WTC11 (cell line): ENCODE measurements around the gene UBALD1. TPM values are rescaled to one million over a fixed set of nuclear protein-coding genes. Genes with fewer than 3 reads are reported as not detected.

ENCODE experiments used
- ATAC-seq: fragments of 200-7000 bp; cut with Tn5 transposase; 2 replicates; pipeline ENCODE4 v1.10.0; 2021; ENCODE audit warnings: mild to moderate bottlenecking, moderate library complexity
- CTCF ChIA-PET: fragments of 300-600 bp; sonication (Branson Sonifier 250); formaldehyde crosslinking; loops from one replicate; lab custom pipeline; 2021; ENCODE audit warnings: antibody characterized with exemption; lab: Charles Lee
- POLR2A ChIA-PET: fragments of 350-600 bp; sonication (Branson Sonifier 250); formaldehyde crosslinking; loops from one replicate; lab custom pipeline; 2021; ENCODE audit warnings: antibody characterized with exemption; lab: Charles Lee
- DNase-seq: peaks from one replicate; pipeline ENCODE4 v3.0.0; 2021; ENCODE audit warnings: low spot score
- H3K27ac Mint-ChIP-seq: 2 replicates; pipeline ENCODE4 v1.8.0; 2021; ENCODE audit warnings: mixed read lengths
- H3K27me3 Mint-ChIP-seq: 2 replicates; pipeline ENCODE4 v1.8.0; 2021; ENCODE audit warnings: low read depth, mild to moderate bottlenecking, moderate library complexity, mixed read lengths
- H3K36me3 Mint-ChIP-seq: 2 replicates; pipeline ENCODE4 v1.8.0; 2021; ENCODE audit warnings: mixed read lengths
- H3K4me1 Mint-ChIP-seq: 2 replicates; pipeline ENCODE4 v1.8.0; 2022; ENCODE audit warnings: mixed read lengths
- H3K4me3 Mint-ChIP-seq: 2 replicates; pipeline ENCODE4 v1.8.0; 2021; ENCODE audit warnings: mild to moderate bottlenecking, moderate library complexity, mixed read lengths
- H3K9me3 Mint-ChIP-seq: 2 replicates; pipeline ENCODE4 v1.8.0; 2021; ENCODE audit warnings: mixed read lengths
- AR ChIP-seq: fragments of 250-450 bp; sonication (Bioruptor Pico); IDR thresholded peaks from 2 replicates; pipeline ENCODE4 v1.9.0; 2021; ENCODE audit warnings: mild to moderate bottlenecking
- ARID4B ChIP-seq: sonication (generic); formaldehyde crosslinking; IDR thresholded peaks from 2 replicates; pipeline ENCODE4 v1.8.0; 2023; ENCODE audit warnings: missing genetic modification reagents, mild to moderate bottlenecking, borderline replicate concordance
- ATF1 ChIP-seq: sonication (generic); formaldehyde crosslinking; IDR thresholded peaks from 2 replicates; pipeline ENCODE4 v1.8.1; 2023; ENCODE audit warnings: mild to moderate bottlenecking, moderate library complexity, missing genetic modification reagents
- CDX4 ChIP-seq: fragments of 250-450 bp; sonication (Bioruptor Pico); IDR thresholded peaks from 2 replicates; pipeline ENCODE4 v1.9.0; 2021; ENCODE audit warnings: moderate library complexity, mild to moderate bottlenecking, inconsistent platforms, borderline replicate concordance
- CREB1 ChIP-seq: sonication (generic); formaldehyde crosslinking; IDR thresholded peaks from 2 replicates; pipeline ENCODE4 v1.8.0; 2023; ENCODE audit warnings: mild to moderate bottlenecking, missing genetic modification reagents
- CREM ChIP-seq: sonication (generic); formaldehyde crosslinking; IDR thresholded peaks from 2 replicates; pipeline ENCODE4 v1.8.1; 2022; ENCODE audit warnings: mild to moderate bottlenecking, missing genetic modification reagents, moderate library complexity
- CTCF ChIP-seq: fragments of 200-600 bp; IDR thresholded peaks from 2 replicates; pipeline ENCODE4 v1.8.0; 2022; ENCODE audit warnings: antibody characterized with exemption
- EMX1 ChIP-seq: fragments of 250-450 bp; sonication (Bioruptor Pico); IDR thresholded peaks from 2 replicates; pipeline ENCODE4 v1.8.0; 2021; ENCODE audit warnings: mild to moderate bottlenecking
- FOXP1 ChIP-seq: sonication (generic); formaldehyde crosslinking; IDR thresholded peaks from 2 replicates; pipeline ENCODE4 v1.8.0; 2022; ENCODE audit warnings: missing genetic modification reagents, mild to moderate bottlenecking, moderate library complexity, borderline replicate concordance
- KAT7 ChIP-seq: sonication (generic); formaldehyde crosslinking; IDR thresholded peaks from 2 replicates; pipeline ENCODE4 v1.8.1; 2023; ENCODE audit warnings: missing genetic modification reagents, mild to moderate bottlenecking, borderline replicate concordance
- MLX ChIP-seq: sonication (generic); formaldehyde crosslinking; IDR thresholded peaks from 2 replicates; pipeline ENCODE4 v1.8.1; 2023; ENCODE audit warnings: mild to moderate bottlenecking, missing genetic modification reagents, moderate library complexity
- NR3C1 ChIP-seq: sonication (generic); formaldehyde crosslinking; conservative IDR thresholded peaks from 2 replicates; pipeline ENCODE4 v1.8.1; 2023; ENCODE audit warnings: low read depth, mild to moderate bottlenecking, missing genetic modification reagents
- SP1 ChIP-seq: sonication (generic); formaldehyde crosslinking; conservative IDR thresholded peaks from 2 replicates; pipeline ENCODE4 v1.8.1; 2022; ENCODE audit warnings: missing genetic modification reagents
- TEAD4 ChIP-seq: sonication (generic); formaldehyde crosslinking; IDR thresholded peaks from 2 replicates; pipeline ENCODE4 v1.8.0; 2022; ENCODE audit warnings: mild to moderate bottlenecking, missing genetic modification reagents
- TP53 ChIP-seq: sonication (generic); formaldehyde crosslinking; IDR thresholded peaks from 2 replicates; pipeline ENCODE4 v1.8.1; 2023; ENCODE audit warnings: mild to moderate bottlenecking, missing genetic modification reagents
- ZBTB43 ChIP-seq: sonication (generic); formaldehyde crosslinking; IDR thresholded peaks from 2 replicates; pipeline ENCODE4 v1.8.1; 2023; ENCODE audit warnings: mild to moderate bottlenecking, missing genetic modification reagents
- ZNF219 ChIP-seq: sonication (generic); formaldehyde crosslinking; IDR thresholded peaks from 2 replicates; pipeline ENCODE4 v1.8.0; 2023; ENCODE audit warnings: missing genetic modification reagents, mild to moderate bottlenecking, borderline replicate concordance
- ZNF317 ChIP-seq: sonication (generic); formaldehyde crosslinking; IDR thresholded peaks from 2 replicates; pipeline ENCODE4 v1.8.1; 2023; ENCODE audit warnings: low read depth, mild to moderate bottlenecking, moderate library complexity, missing genetic modification reagents, borderline replicate concordance
- total RNA-seq: library from RNA; stranded (reverse); gene quantifications from 3 replicates; pipeline ENCODE4 v1.2.3, GENCODE V29; 2021

UBALD1 gene
- total RNA-seq, 1 experiment from 2014 or later = 56.8 TPM

- TF ChIP-seq ARID4B (CRISPR knock-in tag) (no peak; the same call in 1 of the 2 replicates), ZNF219 (no peak), FOXP1 (no peak), CTCF (peak; percentile 84), CREM (CRISPR knock-in tag) (no peak; the same call in 1 of the 2 replicates), KAT7 (CRISPR knock-in tag) (peak; percentile 56; the same call in 1 of the 2 replicates), EMX1 (CRISPR knock-in tag) (no peak), TEAD4 (CRISPR knock-in tag) (no peak), SP1 (CRISPR knock-in tag) (peak; percentile 81), ZNF317 (CRISPR knock-in tag) (no peak), TP53 (no peak), ATF1 (CRISPR knock-in tag) (no peak)
These were observed 9.5 kb upstream of the UBALD1 start, which contains the start of gene MGRN1 (continued) for GRCh38 chr16:4624015-4624826.

GRCh38 chr16:4623593-4623992 lies 8.9 kb upstream of the UBALD1 start:
- H3K27ac Mint-ChIP-seq = no peak overlapping the region
- CTCF ChIA-PET = interaction anchor here (1.0 to 3.9 kb wide), 38 partner anchors 9 to 475 kb away, joined by 3 to 46 read pairs (median 6); partner anchors contain the start of genes ANKS3, CDIP1, DNAAF8 and HMOX2
- no peaks in the 10 kb centered on the region for H3K27me3 Mint-ChIP-seq
- peak overlapping the region; percentile 24 for H3K4me3 Mint-ChIP-seq
- no peak for TF ChIP-seq CREB1
- H3K9me3 Mint-ChIP-seq = 0 out of 2 replicates have a peak, but pooled peaks cover 6% of the 10 kb centered on the region
- DNase-seq (no peak), ATAC-seq (no peak)
- peaks cover 21% of the 10 kb centered on the region for H3K4me1 Mint-ChIP-seq
- POLR2A ChIA-PET = no interaction called here
- H3K36me3 Mint-ChIP-seq = peaks cover 16% of the 10 kb centered on the region

GRCh38 chr16:4618645-4619418 lies 4.1 kb upstream of the UBALD1 start:
- Mint-ChIP-seq H3K4me1 (peaks cover 22% of the 10 kb centered on the region), H3K36me3 (no peaks in the 10 kb centered on the region), H3K4me3 (no peak overlapping the region), H3K9me3 (no peaks in the 10 kb centered on the region), H3K27me3 (no peaks in the 10 kb centered on the region), H3K27ac (peak overlapping the region; percentile 91)
- CTCF ChIA-PET = interaction anchor here (0.8 to 3.6 kb wide), 5 partner anchors 32 to 339 kb away, joined by 3 to 23 read pairs (median 4); partner anchors contain the start of gene SEC14L5
- no peak for DNase-seq
- POLR2A ChIA-PET = interaction anchor here (0.5 kb wide), 1 partner anchor 19 kb away, joined by 3 read pairs; no protein-coding TSS in a partner anchor
- ATAC-seq = no peak
- TF ChIP-seq ZNF317 (CRISPR knock-in tag) = no peak
- TF ChIP-seq CDX4 (CRISPR knock-in tag) = no peak
- TF ChIP-seq ZBTB43 (CRISPR knock-in tag) = no peak
- no peak for TF ChIP-seq AR (CRISPR knock-in tag)
- TF ChIP-seq FOXP1 = no peak
- TF ChIP-seq CREB1 = no peak
- no peak for TF ChIP-seq MLX (CRISPR knock-in tag)
- TF ChIP-seq NR3C1 (CRISPR knock-in tag) = no peak
